ENCODE results near the gene ALDH4A1. TPM values are rescaled to one million over a fixed set of nuclear protein-coding genes. Genes with fewer than 3 reads are reported as not detected.

The ALDH4A1 gene
- total and polyA plus RNA-seq, 2 experiments from 2014 or later, result 103 to 122 TPM

GRCh38 chr1:18932879-18933278, 30.5 kb upstream of the ALDH4A1 start:
- H3K9me3 ChIP-seq (ENCODE audit: low read depth), result no peaks in the 10 kb centered on the region
- no peaks in the 10 kb centered on the region for H3K27me3 ChIP-seq
- peaks cover 5% of the 10 kb centered on the region for H3K4me1 ChIP-seq (ENCODE audit: low read depth)
- H3K36me3 ChIP-seq, result no peaks in the 10 kb centered on the region
- DNase-seq (ENCODE audit: low read depth in 1 of 2, low spot score in 1 of 2), result no peak
- no peak overlapping the region for H3K27ac ChIP-seq
- H3K4me3 ChIP-seq, result no peak overlapping the region
- no peak for TF ChIP-seq CTCF (IDR thresholded peaks at IDR 0.05; ENCODE audit: low read depth, low read length)

GRCh38 chr1:18932387-18932786, 30.0 kb upstream of the ALDH4A1 start:
- Histone ChIP-seq H3K9me3 (ENCODE audit: low read depth) (no peaks in the 10 kb centered on the region), H3K36me3 (no peaks in the 10 kb centered on the region), H3K27me3 (no peaks in the 10 kb centered on the region), H3K4me3 (no peak overlapping the region), H3K27ac (no peak overlapping the region), H3K4me1 (ENCODE audit: low read depth) (peaks cover 5% of the 10 kb centered on the region)
- no peak for DNase-seq (ENCODE audit: low read depth in 1 of 2, low spot score in 1 of 2)
- no peak for TF ChIP-seq CTCF (IDR thresholded peaks at IDR 0.05; ENCODE audit: low read depth, low read length)

- no peak for TF ChIP-seq CTCF (IDR thresholded peaks at IDR 0.05; ENCODE audit: low read depth, low read length)
- Histone ChIP-seq H3K36me3 (no peaks in the 10 kb centered on the region), H3K27me3 (no peaks in the 10 kb centered on the region), H3K4me1 (ENCODE audit: low read depth) (peaks cover 7% of the 10 kb centered on the region), H3K4me3 (no peak overlapping the region), H3K27ac (no peak overlapping the region), H3K9me3 (ENCODE audit: low read depth) (no peaks in the 10 kb centered on the region)
- DNase-seq (ENCODE audit: low read depth in 1 of 2, low spot score in 1 of 2), result no peak
Observed at GRCh38 chr1:18931730-18932129, 29.4 kb upstream of the ALDH4A1 start.

GRCh38 chr1:18929686-18930085, 27.3 kb upstream of the ALDH4A1 start:
- H3K27me3 ChIP-seq, result no peaks in the 10 kb centered on the region
- H3K4me1 ChIP-seq (ENCODE audit: low read depth), result peaks cover 10% of the 10 kb centered on the region
- H3K9me3 ChIP-seq (ENCODE audit: low read depth), result no peaks in the 10 kb centered on the region
- H3K4me3 ChIP-seq, result no peak overlapping the region
- no peaks in the 10 kb centered on the region for H3K36me3 ChIP-seq
- no peak for TF ChIP-seq CTCF (IDR thresholded peaks at IDR 0.05; ENCODE audit: low read depth, low read length)
- no peak overlapping the region for H3K27ac ChIP-seq
- peak in 1 of 2 donors; percentile 66 for DNase-seq (ENCODE audit: low read depth in 1 of 2, low spot score in 1 of 2)

- Histone ChIP-seq H3K36me3 (no peaks in the 10 kb centered on the region), H3K4me1 (ENCODE audit: low read depth) (peaks cover 11% of the 10 kb centered on the region), H3K27me3 (no peaks in the 10 kb centered on the region), H3K4me3 (no peak overlapping the region), H3K9me3 (ENCODE audit: low read depth) (no peaks in the 10 kb centered on the region), H3K27ac (no peak overlapping the region)
- DNase-seq (ENCODE audit: low read depth in 1 of 2, low spot score in 1 of 2), result no peak
- TF ChIP-seq CTCF (IDR thresholded peaks at IDR 0.05; ENCODE audit: low read depth, low read length), result no peak
Observed at GRCh38 chr1:18928985-18929384, 26.6 kb upstream of the ALDH4A1 start.

GRCh38 chr1:18928406-18928805, 26.1 kb upstream of the ALDH4A1 start:
- Histone ChIP-seq H3K4me1 (ENCODE audit: low read depth) (peaks cover 17% of the 10 kb centered on the region), H3K4me3 (no peak overlapping the region)

More at GRCh38 chr1:18928406-18928805, 26.1 kb upstream of the ALDH4A1 start:
- Histone ChIP-seq H3K36me3 (no peaks in the 10 kb centered on the region), H3K9me3 (ENCODE audit: low read depth) (no peaks in the 10 kb centered on the region), H3K27me3 (no peaks in the 10 kb centered on the region), H3K27ac (no peak overlapping the region)
- DNase-seq (ENCODE audit: low read depth in 1 of 2, low spot score in 1 of 2), result no peak
- TF ChIP-seq CTCF (IDR thresholded peaks at IDR 0.05; ENCODE audit: low read depth, low read length), result no peak
